HepG2 (cell line): ENCODE measurements around the gene ZCCHC24. TPM values are rescaled to one million over a fixed set of nuclear protein-coding genes. Genes with fewer than 3 reads are reported as not detected.

Experiments
- ATAC-seq: fragments of 200-7000 bp; cut with Tn5 transposase; 3 replicates; pipeline ENCODE4 v1.9.1; 2020; ENCODE audit warnings: mild to moderate bottlenecking, moderate library complexity
- BruUV-seq: library from RNA; stranded (reverse); fragments of 400-500 nt; replicated peaks from 2 replicates; lab custom pipeline; 2021; lab: Mats Ljungman, UMichigan
- CTCF ChIA-PET: fragments of 300-600 bp; formaldehyde crosslinking; extraction: SDS; loops from one replicate; lab custom pipeline; 2021; ENCODE audit warnings: low total read pairs, inconsistent platforms, low intra/inter-chr PET ratio; lab: Yijun Ruan, JAX
- POLR2A ChIA-PET: fragments of 350-600 bp; sonication (Branson Sonifier 250); formaldehyde crosslinking; loops from one replicate; lab custom pipeline; 2020; ENCODE audit warnings: antibody characterized with exemption, inconsistent platforms; lab: Yijun Ruan, JAX
- DNase-seq: peaks from one replicate; pipeline ENCODE4 v3.0.0-alpha.2; 2015; ENCODE audit warnings: low spot score
- FAIRE-seq: peaks from 3 replicates; lab custom pipeline; 2011; peaks lifted over from hg19 to GRCh38; lab: Jason Lieb, UNC
- H2AFZ ChIP-seq: one replicate; pipeline ENCODE4 v1.6.1; 2011; ENCODE audit warnings: low read length, inconsistent platforms
- H3K27ac ChIP-seq: fragments of 300-600 bp; 3 replicates; pipeline ENCODE4 v1.8.0; 2011; ENCODE audit warnings: mixed run types, mild to moderate bottlenecking, mixed read lengths, low read length, inconsistent platforms; ENCODE audit not compliant: insufficient read depth; ENCODE audit errors: extremely low read length
- H3K27me3 ChIP-seq, 2 experiments: fragments of 200-600 bp in 1 of 2; 2 replicates in 1 of 2; 3 replicates in 1 of 2; pipeline versions ENCODE4 v1.6.0 to v1.8.0; 2011; ENCODE audit warnings: low read length in 2 of 2, mild to moderate bottlenecking in 2 of 2, moderate library complexity in 2 of 2, inconsistent platforms in 1 of 2; ENCODE audit not compliant: insufficient read depth in 2 of 2, control insufficient read depth in 1 of 2
- H3K36me3 ChIP-seq, 2 experiments: fragments of 200-600 bp in 1 of 2; replicated peaks in 1 of 2; 2 replicates in 1 of 2; 3 replicates in 1 of 2; pipeline versions ENCODE4 v1.5.1 to v1.8.0; 2011; ENCODE audit warnings: low read length in 2 of 2, inconsistent platforms in 1 of 2; ENCODE audit not compliant: insufficient read depth in 2 of 2, control insufficient read depth in 1 of 2
- H3K4me1 ChIP-seq: 2 replicates; pipeline ENCODE4 v1.5.1; 2012; ENCODE audit warnings: low read length, inconsistent platforms; ENCODE audit not compliant: insufficient read depth
- H3K4me2 ChIP-seq: 2 replicates; pipeline ENCODE4 v1.6.0; 2011; ENCODE audit warnings: low read depth, low read length, inconsistent platforms
- H3K4me3 ChIP-seq, 3 experiments: fragments of 200-600 bp in 1 of 3; sonication (generic), shearing (Covaris generic) in 1 of 3; replicated peaks in 1 of 3; 2 replicates each; pipeline ENCODE4 v1.5.1; 2011 to 2016; ENCODE audit warnings: low read length in 3 of 3, inconsistent platforms in 2 of 3, low read depth in 2 of 3, mild to moderate bottlenecking in 2 of 3, control low read depth in 1 of 3, mixed read lengths in 1 of 3; ENCODE audit not compliant: insufficient read depth in 1 of 3
- H3K79me2 ChIP-seq: one replicate; pipeline ENCODE4 v1.6.1; 2011; ENCODE audit warnings: low read length, inconsistent platforms; ENCODE audit not compliant: insufficient read depth
- H3K9ac ChIP-seq: 2 replicates; pipeline ENCODE4 v1.6.0; 2011; ENCODE audit warnings: mild to moderate bottlenecking, low read depth, low read length, inconsistent platforms; ENCODE audit not compliant: insufficient read depth
- H3K9me3 ChIP-seq: 2 replicates; pipeline ENCODE4 v1.5.1; 2012; ENCODE audit warnings: mild to moderate bottlenecking, low read length
- H4K20me1 ChIP-seq: 2 replicates; pipeline ENCODE4 v1.6.0; 2011; ENCODE audit warnings: inconsistent platforms, mild to moderate bottlenecking, low read length, moderate library complexity; ENCODE audit not compliant: insufficient read depth
- HNRNPL ChIP-seq: fragments of 200-400 bp; formaldehyde crosslinking; IDR thresholded peaks from 2 replicates; pipeline ENCODE4 v1.6.1; 2017; ENCODE audit warnings: mild to moderate bottlenecking, low read depth, low read length
- PHF21A ChIP-seq: sonication (generic); formaldehyde crosslinking; IDR thresholded peaks from 2 replicates; pipeline ENCODE4 v1.5.0; 2020; ENCODE audit warnings: mild to moderate bottlenecking, missing genetic modification reagents
- RXRA ChIP-seq: sonication (generic); formaldehyde crosslinking; IDR thresholded peaks from 2 replicates; pipeline ENCODE4 v1.5.1; 2020; ENCODE audit warnings: missing genetic modification reagents
- ZNF225 ChIP-seq: sonication (generic); formaldehyde crosslinking; IDR thresholded peaks from 2 replicates; pipeline ENCODE4 v1.4.0; 2020; ENCODE audit warnings: mild to moderate bottlenecking, missing genetic modification reagents
- WGBS: methylation state at CpG from one replicate; pipeline ENCODE4 v1.1.6; 2017; ENCODE audit warnings: low lambda C conversion rate; 5-methylcytosine and 5-hydroxymethylcytosine counted together
- in situ Hi-C: cut with HindIII; loops from 2 replicates; pipeline ENCODE4 v1.10.0; 2017; ENCODE audit warnings: low pct_unique_long_range_greater_than_20kb; ENCODE audit not compliant: extremely low pct_ligation_motif_present
- intact Hi-C: fragments of 100-400 bp; cut with micrococcal nuclease; formaldehyde crosslinking; loops from one replicate; pipeline ENCODE4 v1.10.0; 2022; ENCODE audit not compliant: unreplicated experiment
- polyA plus RNA-seq, 8 experiments: library from polyadenylated mRNA; depleted of rRNA in 3 of 8; stranded (reverse) in 7 of 8; unstranded in 1 of 8; fragments of >200 nt; fragmentation: Illumina TruSeq in 4 of 8; extraction: Trizol in 4 of 8; gene quantifications; 2 replicates each; pipeline versions ENCODE4 v1.2.1 to v1.2.3, GENCODE V29; 2011 to 2016; ENCODE audit warnings: low read depth in 4 of 8, missing spikeins in 1 of 8, mixed read lengths in 1 of 8; ENCODE audit not compliant: insufficient read depth in 1 of 8
- total RNA-seq, 5 experiments: library from RNA; depleted of rRNA; stranded (reverse); fragments of >200 nt; fragmentation: Illumina TruSeq; extraction: Trizol; gene quantifications; 2 replicates each; pipeline ENCODE4 v1.2.3, GENCODE V29; 2016; ENCODE audit warnings: low read depth in 1 of 5
- TF ChIP-seq, protein P1 (sequence below): sonication (generic); formaldehyde crosslinking; IDR thresholded peaks from one replicate; pipeline ENCODE4 v1.5.1; 2020; ENCODE audit warnings: mild to moderate bottlenecking, missing genetic modification reagents; ENCODE audit errors: not compliant biosample characterization
- TF ChIP-seq, protein P2 (sequence below): IDR thresholded peaks from 2 replicates; pipeline ENCODE4 v1.6.1; 2012; ENCODE audit warnings: low read length, improper control_type of control experiment
- TF ChIP-seq, protein P3 (sequence below): IDR thresholded peaks from 2 replicates; pipeline ENCODE4 v1.6.1; 2016; ENCODE audit warnings: missing compliant biosample characterization, missing genetic modification reagents, borderline replicate concordance

Gene ZCCHC24
- total and polyA plus RNA-seq, 2 of the 13 experiments (the other 11 are each of a cell fraction or from before 2014, with no cell fraction given) = 3.1 to 7.9 TPM

DNA sequence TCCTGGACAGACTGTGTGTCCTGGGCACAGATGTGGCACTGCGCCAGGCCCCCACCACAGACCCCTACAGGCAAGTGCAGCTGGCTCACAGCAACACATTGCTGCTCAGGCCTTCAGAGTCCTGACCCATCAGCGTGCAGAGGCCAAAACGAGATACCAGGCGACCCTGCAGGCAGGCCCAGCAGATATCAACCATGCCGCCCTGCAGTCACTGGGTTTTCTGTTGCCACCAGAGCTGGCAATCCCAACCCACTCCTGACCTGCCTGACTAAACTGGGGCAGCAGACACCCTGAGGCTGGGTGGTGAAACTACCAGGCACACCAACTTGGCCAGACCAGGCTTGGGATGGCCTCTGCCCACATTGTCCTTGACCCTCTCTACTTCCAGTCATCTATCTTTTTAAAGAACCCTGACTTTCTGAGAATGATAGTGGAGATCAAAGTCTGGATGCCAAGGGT, 20.3 kb downstream of the ZCCHC24 start:
- DNase-seq (no peak), FAIRE-seq (peak; percentile 18), ATAC-seq (peak; percentile 36; the same call in 1 of the 3 replicates)
- Histone ChIP-seq H3K4me2 (peak overlapping the region; percentile 73), H3K9ac (peak overlapping the region; percentile 32), H3K79me2 (no peaks in the 10 kb centered on the region), H3K27ac (peak overlapping the region; percentile 65), H3K4me3 (peak overlapping the region in 1 of 3 experiments; percentile 46; a peak in 1 of 6 replicates), H4K20me1 (no peaks in the 10 kb centered on the region), H3K9me3 (no peaks in the 10 kb centered on the region), H3K4me1 (peaks cover 38% of the 10 kb centered on the region), H2AFZ (no peak overlapping the region), H3K27me3 (no peaks in the 10 kb centered on the region), H3K36me3 (peaks cover 0 to 5% of the 10 kb centered on the region in 2 experiments; a peak in 1 of 5 replicates)
- in situ Hi-C loops (no loop called here), intact Hi-C loops (loop anchor here (2.0 kb wide), 1 partner anchor 22 kb away; no protein-coding TSS in a partner anchor)
- ChIA-PET CTCF (no interaction called here), POLR2A (interaction anchor here (1.8 to 3.2 kb wide), 2 partner anchors 20 to 45 kb away, joined by 8 to 18 read pairs; partner anchors contain the start of gene ZCCHC24)
- TF ChIP-seq, protein P1, sequence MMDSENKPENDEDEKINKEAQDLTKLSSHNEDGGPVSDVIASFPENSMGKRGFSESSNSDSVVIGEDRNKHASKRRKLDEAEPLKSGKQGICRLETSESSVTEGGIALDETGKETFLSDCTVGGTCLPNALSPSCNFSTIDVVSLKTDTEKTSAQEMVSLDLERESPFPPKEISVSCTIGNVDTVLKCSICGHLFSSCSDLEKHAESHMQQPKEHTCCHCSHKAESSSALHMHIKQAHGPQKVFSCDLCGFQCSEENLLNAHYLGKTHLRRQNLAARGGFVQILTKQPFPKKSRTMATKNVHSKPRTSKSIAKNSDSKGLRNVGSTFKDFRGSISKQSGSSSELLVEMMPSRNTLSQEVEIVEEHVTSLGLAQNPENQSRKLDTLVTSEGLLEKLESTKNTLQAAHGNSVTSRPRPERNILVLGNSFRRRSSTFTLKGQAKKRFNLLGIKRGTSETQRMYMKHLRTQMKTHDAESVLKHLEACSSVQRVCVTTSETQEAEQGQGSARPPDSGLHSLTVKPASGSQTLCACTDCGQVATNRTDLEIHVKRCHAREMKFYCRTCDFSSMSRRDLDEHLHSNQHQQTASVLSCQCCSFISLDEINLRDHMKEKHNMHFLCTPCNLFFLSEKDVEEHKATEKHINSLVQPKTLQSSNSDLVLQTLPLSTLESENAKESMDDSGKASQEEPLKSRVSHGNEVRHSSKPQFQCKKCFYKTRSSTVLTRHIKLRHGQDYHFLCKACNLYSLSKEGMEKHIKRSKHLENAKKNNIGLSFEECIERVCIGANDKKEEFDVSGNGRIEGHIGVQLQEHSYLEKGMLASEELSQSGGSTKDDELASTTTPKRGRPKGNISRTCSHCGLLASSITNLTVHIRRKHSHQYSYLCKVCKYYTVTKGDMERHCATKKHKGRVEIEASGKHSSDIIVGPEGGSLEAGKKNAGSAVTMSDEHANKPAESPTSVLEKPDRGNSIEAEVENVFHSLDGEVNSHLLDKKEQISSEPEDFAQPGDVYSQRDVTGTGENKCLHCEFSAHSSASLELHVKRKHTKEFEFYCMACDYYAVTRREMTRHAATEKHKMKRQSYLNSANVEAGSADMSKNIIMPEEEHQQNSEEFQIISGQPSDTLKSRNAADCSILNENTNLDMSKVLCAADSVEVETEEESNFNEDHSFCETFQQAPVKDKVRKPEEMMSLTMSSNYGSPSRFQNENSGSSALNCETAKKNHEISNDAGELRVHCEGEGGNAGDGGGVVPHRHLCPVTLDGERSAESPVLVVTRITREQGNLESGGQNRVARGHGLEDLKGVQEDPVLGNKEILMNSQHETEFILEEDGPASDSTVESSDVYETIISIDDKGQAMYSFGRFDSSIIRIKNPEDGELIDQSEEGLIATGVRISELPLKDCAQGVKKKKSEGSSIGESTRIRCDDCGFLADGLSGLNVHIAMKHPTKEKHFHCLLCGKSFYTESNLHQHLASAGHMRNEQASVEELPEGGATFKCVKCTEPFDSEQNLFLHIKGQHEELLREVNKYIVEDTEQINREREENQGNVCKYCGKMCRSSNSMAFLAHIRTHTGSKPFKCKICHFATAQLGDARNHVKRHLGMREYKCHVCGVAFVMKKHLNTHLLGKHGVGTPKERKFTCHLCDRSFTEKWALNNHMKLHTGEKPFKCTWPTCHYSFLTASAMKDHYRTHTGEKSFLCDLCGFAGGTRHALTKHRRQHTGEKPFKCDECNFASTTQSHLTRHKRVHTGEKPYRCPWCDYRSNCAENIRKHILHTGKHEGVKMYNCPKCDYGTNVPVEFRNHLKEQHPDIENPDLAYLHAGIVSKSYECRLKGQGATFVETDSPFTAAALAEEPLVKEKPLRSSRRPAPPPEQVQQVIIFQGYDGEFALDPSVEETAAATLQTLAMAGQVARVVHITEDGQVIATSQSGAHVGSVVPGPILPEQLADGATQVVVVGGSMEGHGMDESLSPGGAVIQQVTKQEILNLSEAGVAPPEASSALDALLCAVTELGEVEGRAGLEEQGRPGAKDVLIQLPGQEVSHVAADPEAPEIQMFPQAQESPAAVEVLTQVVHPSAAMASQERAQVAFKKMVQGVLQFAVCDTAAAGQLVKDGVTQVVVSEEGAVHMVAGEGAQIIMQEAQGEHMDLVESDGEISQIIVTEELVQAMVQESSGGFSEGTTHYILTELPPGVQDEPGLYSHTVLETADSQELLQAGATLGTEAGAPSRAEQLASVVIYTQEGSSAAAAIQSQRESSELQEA (CRISPR knock-in tag) = no peak
- TF ChIP-seq, protein P2, sequence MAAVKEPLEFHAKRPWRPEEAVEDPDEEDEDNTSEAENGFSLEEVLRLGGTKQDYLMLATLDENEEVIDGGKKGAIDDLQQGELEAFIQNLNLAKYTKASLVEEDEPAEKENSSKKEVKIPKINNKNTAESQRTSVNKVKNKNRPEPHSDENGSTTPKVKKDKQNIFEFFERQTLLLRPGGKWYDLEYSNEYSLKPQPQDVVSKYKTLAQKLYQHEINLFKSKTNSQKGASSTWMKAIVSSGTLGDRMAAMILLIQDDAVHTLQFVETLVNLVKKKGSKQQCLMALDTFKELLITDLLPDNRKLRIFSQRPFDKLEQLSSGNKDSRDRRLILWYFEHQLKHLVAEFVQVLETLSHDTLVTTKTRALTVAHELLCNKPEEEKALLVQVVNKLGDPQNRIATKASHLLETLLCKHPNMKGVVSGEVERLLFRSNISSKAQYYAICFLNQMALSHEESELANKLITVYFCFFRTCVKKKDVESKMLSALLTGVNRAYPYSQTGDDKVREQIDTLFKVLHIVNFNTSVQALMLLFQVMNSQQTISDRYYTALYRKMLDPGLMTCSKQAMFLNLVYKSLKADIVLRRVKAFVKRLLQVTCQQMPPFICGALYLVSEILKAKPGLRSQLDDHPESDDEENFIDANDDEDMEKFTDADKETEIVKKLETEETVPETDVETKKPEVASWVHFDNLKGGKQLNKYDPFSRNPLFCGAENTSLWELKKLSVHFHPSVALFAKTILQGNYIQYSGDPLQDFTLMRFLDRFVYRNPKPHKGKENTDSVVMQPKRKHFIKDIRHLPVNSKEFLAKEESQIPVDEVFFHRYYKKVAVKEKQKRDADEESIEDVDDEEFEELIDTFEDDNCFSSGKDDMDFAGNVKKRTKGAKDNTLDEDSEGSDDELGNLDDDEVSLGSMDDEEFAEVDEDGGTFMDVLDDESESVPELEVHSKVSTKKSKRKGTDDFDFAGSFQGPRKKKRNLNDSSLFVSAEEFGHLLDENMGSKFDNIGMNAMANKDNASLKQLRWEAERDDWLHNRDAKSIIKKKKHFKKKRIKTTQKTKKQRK = no peak
- TF ChIP-seq, protein P3, sequence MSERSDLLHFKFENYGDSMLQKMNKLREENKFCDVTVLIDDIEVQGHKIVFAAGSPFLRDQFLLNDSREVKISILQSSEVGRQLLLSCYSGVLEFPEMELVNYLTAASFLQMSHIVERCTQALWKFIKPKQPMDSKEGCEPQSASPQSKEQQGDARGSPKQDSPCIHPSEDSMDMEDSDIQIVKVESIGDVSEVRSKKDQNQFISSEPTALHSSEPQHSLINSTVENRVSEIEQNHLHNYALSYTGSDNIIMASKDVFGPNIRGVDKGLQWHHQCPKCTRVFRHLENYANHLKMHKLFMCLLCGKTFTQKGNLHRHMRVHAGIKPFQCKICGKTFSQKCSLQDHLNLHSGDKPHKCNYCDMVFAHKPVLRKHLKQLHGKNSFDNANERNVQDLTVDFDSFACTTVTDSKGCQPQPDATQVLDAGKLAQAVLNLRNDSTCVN = no peak
- TF ChIP-seq HNRNPL (0 out of 2 replicates have a peak, but pooled peaks have one; percentile 35), ZNF225 (CRISPR knock-in tag) (peak; percentile 33; the same call in 1 of the 2 replicates), PHF21A (0 out of 2 replicates have a peak, but pooled peaks have one; percentile 1), RXRA (peak; percentile 2; the same call in 1 of the 2 replicates)
- WGBS = 72% methylated on average over 3 of the region's 5 CpGs
- BruUV-seq = no TSS peak
